Endothelial cell of umbilical vein (primary cell): ENCODE data around the gene GPR148. TPM values are rescaled to one million over a fixed set of nuclear protein-coding genes. Genes with fewer than 3 reads are reported as not detected.

Experiments used
- BruUV-seq: library from RNA; stranded (reverse); fragments of 400-500 nt; replicated peaks from 2 replicates; lab custom pipeline; 2021; lab: Mats Ljungman, UMichigan
- CTCF ChIA-PET: fragments of 300-600, 350-600 bp; sonication (Branson Sonifier 250); formaldehyde crosslinking; loops from one replicate; lab custom pipeline; 2021; ENCODE audit warnings: antibody characterized with exemption, inconsistent platforms; lab: Charles Lee
- POLR2A ChIA-PET: fragments of 300-600, 350-600 bp; sonication (Branson Sonifier 250); formaldehyde crosslinking; loops from one replicate; lab custom pipeline; 2021; ENCODE audit warnings: antibody characterized with exemption, inconsistent platforms; lab: Charles Lee
- DNase-seq: peaks from one replicate; pipeline ENCODE4 v3.0.0-alpha.2; 2011; ENCODE audit warnings: low read depth, low spot score
- FAIRE-seq: peaks from 2 replicates; lab custom pipeline; 2011; peaks lifted over from hg19 to GRCh38; lab: Jason Lieb, UNC
- H2AFZ ChIP-seq: 2 replicates; pipeline ENCODE4 v1.6.0; 2012; ENCODE audit warnings: low read depth, low read length, control low read depth, inconsistent platforms
- H3K27ac ChIP-seq: 2 replicates; pipeline ENCODE4 v1.5.1; 2011; ENCODE audit warnings: low read depth, mild to moderate bottlenecking, control low read depth, low read length, moderate library complexity; ENCODE audit not compliant: insufficient read depth
- H3K27me3 ChIP-seq, 2 experiments: 2 replicates each; pipeline versions ENCODE4 v1.6.0 to v1.6.1; 2011; ENCODE audit warnings: low read length in 2 of 2, mixed read lengths in 1 of 2; ENCODE audit not compliant: control insufficient read depth in 2 of 2, insufficient read depth in 2 of 2
- H3K36me3 ChIP-seq, 2 experiments: 2 replicates in 1 of 2; 3 replicates in 1 of 2; pipeline ENCODE4 v1.5.1; 2011; ENCODE audit warnings: low read length in 2 of 2, mild to moderate bottlenecking in 1 of 2, moderate library complexity in 1 of 2; ENCODE audit not compliant: control insufficient read depth in 2 of 2, insufficient read depth in 2 of 2; ENCODE audit errors: extremely low read depth in 1 of 2
- H3K4me1 ChIP-seq: 3 replicates; pipeline ENCODE4 v1.5.1; 2011; ENCODE audit warnings: mild to moderate bottlenecking, low read length; ENCODE audit not compliant: control insufficient read depth, insufficient read depth; ENCODE audit errors: extremely low read depth
- H3K4me2 ChIP-seq: 2 replicates; pipeline ENCODE4 v1.6.1; 2011; ENCODE audit warnings: low read length, control low read depth, mixed read lengths; ENCODE audit not compliant: insufficient read depth
- H3K4me3 ChIP-seq, 3 experiments: fragments of 200-600 bp in 1 of 3; sonication (generic), shearing (Covaris generic) in 1 of 3; replicated peaks in 1 of 3; 2 replicates each; pipeline ENCODE4 v1.5.1; 2011 to 2016; ENCODE audit warnings: control low read depth in 3 of 3, low read length in 3 of 3, mild to moderate bottlenecking in 2 of 3, inconsistent platforms in 1 of 3, low read depth in 1 of 3, moderate library complexity in 1 of 3; ENCODE audit not compliant: insufficient read depth in 1 of 3
- H3K79me2 ChIP-seq: 2 replicates; pipeline ENCODE4 v1.6.0; 2012; ENCODE audit warnings: low read length, inconsistent platforms; ENCODE audit not compliant: control insufficient read depth, insufficient read depth
- H3K9ac ChIP-seq: replicated peaks from 2 replicates; pipeline ENCODE3; 2011; ENCODE audit warnings: low read length, control low read depth; ENCODE audit not compliant: insufficient read depth; ENCODE audit errors: extremely low read depth
- H3K9me1 ChIP-seq: replicated peaks from 3 replicates; pipeline ENCODE4 v1.6.0; 2011; ENCODE audit warnings: mild to moderate bottlenecking, low read length; ENCODE audit not compliant: control insufficient read depth, insufficient read depth; ENCODE audit errors: extremely low read depth
- H3K9me3 ChIP-seq: replicated peaks from 2 replicates; pipeline ENCODE4 v1.5.1; 2012; ENCODE audit warnings: low read length, inconsistent platforms; ENCODE audit not compliant: control insufficient read depth, insufficient read depth
- H4K20me1 ChIP-seq: replicated peaks from 2 replicates; pipeline ENCODE3; 2011; ENCODE audit warnings: mild to moderate bottlenecking, low read length; ENCODE audit not compliant: control insufficient read depth, insufficient read depth; ENCODE audit errors: extremely low read depth
- CTCF ChIP-seq, 2 donors: IDR thresholded peaks; 1 replicate in 1 of 2; 2 replicates in 1 of 2; pipeline ENCODE4 v1.5.1; 2011; ENCODE audit warnings: low read length in 2 of 2, mild to moderate bottlenecking in 2 of 2, moderate library complexity in 2 of 2, control low read depth in 1 of 2, inconsistent platforms in 1 of 2, low read depth in 1 of 2; ENCODE audit not compliant: insufficient read depth in 1 of 2; ENCODE audit errors: extremely low read depth in 1 of 2
- EZH2 ChIP-seq: IDR thresholded peaks from 2 replicates; pipeline ENCODE4 v1.6.1; 2012; ENCODE audit warnings: borderline replicate concordance, low read depth, mild to moderate bottlenecking, moderate library complexity, low read length, inconsistent platforms; ENCODE audit not compliant: severe bottlenecking
- FOS ChIP-seq: IDR thresholded peaks from 2 replicates; pipeline ENCODE4 v1.6.1; 2011; ENCODE audit warnings: mild to moderate bottlenecking, low read length, moderate library complexity, borderline replicate concordance; ENCODE audit not compliant: insufficient read depth
- GATA2 ChIP-seq: IDR thresholded peaks from 2 replicates; pipeline ENCODE4 v1.7.0; 2011; ENCODE audit warnings: low read depth, mild to moderate bottlenecking, moderate library complexity, mixed read lengths, low read length; ENCODE audit not compliant: insufficient read length, insufficient read depth
- JUN ChIP-seq: IDR thresholded peaks from 2 replicates; pipeline ENCODE4 v1.6.1; 2011; ENCODE audit warnings: borderline replicate concordance, low read depth; ENCODE audit not compliant: insufficient read length, insufficient read depth
- MAX ChIP-seq: IDR thresholded peaks from 2 replicates; pipeline ENCODE4 v1.6.1; 2011; ENCODE audit not compliant: insufficient read depth, insufficient read length
- MYC ChIP-seq: IDR thresholded peaks from one replicate; pipeline ENCODE4 v1.6.1; 2011; ENCODE audit warnings: mild to moderate bottlenecking, low read depth, low read length
- POLR2A ChIP-seq: IDR thresholded peaks from 2 replicates; pipeline ENCODE4 v1.6.1; 2012; ENCODE audit warnings: low read depth, mild to moderate bottlenecking, control low read depth, low read length
- POLR2AphosphoS5 ChIP-seq: IDR thresholded peaks from 2 replicates; pipeline ENCODE4 v1.6.1; 2012; ENCODE audit warnings: low read depth, mild to moderate bottlenecking, control low read depth, low read length, moderate library complexity; ENCODE audit not compliant: insufficient read depth
- dilution Hi-C: fragments of 300-500 bp; cut with MboI; formaldehyde crosslinking; loops from one replicate; pipeline ENCODE4 v1.15.0; 2019; ENCODE audit warnings: low sequenced_read_pairs; ENCODE audit not compliant: extremely low pct_ligation_motif_present
- intact Hi-C: fragments of 100-400 bp; cut with micrococcal nuclease; formaldehyde crosslinking; loops from one replicate; pipeline ENCODE4 v1.10.0; 2022
- polyA plus RNA-seq, 4 experiments: library from polyadenylated mRNA; depleted of rRNA in 3 of 4; stranded (reverse) in 3 of 4; unstranded in 1 of 4; fragments of >200 nt; gene quantifications; 2 replicates each; pipeline versions ENCODE4 v1.2.1 to v1.2.3, GENCODE V29; 2011 to 2012; ENCODE audit warnings: missing spikeins in 1 of 4
- total RNA-seq: library from RNA; stranded (reverse); gene quantifications from 2 replicates; pipeline ENCODE4 v1.2.3, GENCODE V29; 2021

Gene GPR148
- total and polyA plus RNA-seq, 2 donors (not counting 3 experiments of a cell fraction or from before 2014, with no cell fraction given): not detected

GRCh38 chr2:130736487-130736886 lies 7.6 kb downstream of the GPR148 start:
- TF ChIP-seq POLR2AphosphoS5: no peak
- no peak for TF ChIP-seq POLR2A
- TF ChIP-seq GATA2: no peak
- no peak for TF ChIP-seq JUN
- TF ChIP-seq FOS: no peak
- no peak for TF ChIP-seq MYC
- no peak for TF ChIP-seq EZH2
- TF ChIP-seq MAX: no peak
- TF ChIP-seq CTCF (IDR thresholded peaks at IDR 0.05; ENCODE audit: extremely low read depth in 1 of 2, insufficient read depth in 1 of 2, low read depth in 1 of 2, low read length in 2 of 2): no peak
- ChIA-PET CTCF (no interaction called here), POLR2A (no interaction called here)
- dilution Hi-C loops (no loop called here), intact Hi-C loops (no loop called here)
- Histone ChIP-seq H3K4me1 (no peaks in the 10 kb centered on the region), H4K20me1 (no peaks in the 10 kb centered on the region), H3K79me2 (no peaks in the 10 kb centered on the region), H3K4me3 (no peak overlapping the region), H3K36me3 (no peaks in the 10 kb centered on the region), H3K9me3 (no peaks in the 10 kb centered on the region), H3K27ac (no peak overlapping the region), H2AFZ (no peak overlapping the region), H3K9me1 (no peaks in the 10 kb centered on the region), H3K9ac (no peak overlapping the region), H3K4me2 (no peak overlapping the region), H3K27me3 (no peaks in the 10 kb centered on the region)
- no peak for FAIRE-seq
- BruUV-seq: no TSS peak
- DNase-seq: no peak
